Activated T-helper 1 cell treated with Interleukin-2 at 50 U/mL for 16 hours (primary cell): Measurements from ENCODE around the gene ILDR1.
"Not testable (repeated sequence)": the region's sequence is repeated elsewhere in the genome, so short reads cannot be mapped to it uniquely, and the experiment has no call there.

ENCODE experiments used
- DNase-seq: peaks from one replicate; pipeline ENCODE4 v3.0.0-alpha.2; 2020; ENCODE audit warnings: low read depth

ILDR1 gene

DNA sequence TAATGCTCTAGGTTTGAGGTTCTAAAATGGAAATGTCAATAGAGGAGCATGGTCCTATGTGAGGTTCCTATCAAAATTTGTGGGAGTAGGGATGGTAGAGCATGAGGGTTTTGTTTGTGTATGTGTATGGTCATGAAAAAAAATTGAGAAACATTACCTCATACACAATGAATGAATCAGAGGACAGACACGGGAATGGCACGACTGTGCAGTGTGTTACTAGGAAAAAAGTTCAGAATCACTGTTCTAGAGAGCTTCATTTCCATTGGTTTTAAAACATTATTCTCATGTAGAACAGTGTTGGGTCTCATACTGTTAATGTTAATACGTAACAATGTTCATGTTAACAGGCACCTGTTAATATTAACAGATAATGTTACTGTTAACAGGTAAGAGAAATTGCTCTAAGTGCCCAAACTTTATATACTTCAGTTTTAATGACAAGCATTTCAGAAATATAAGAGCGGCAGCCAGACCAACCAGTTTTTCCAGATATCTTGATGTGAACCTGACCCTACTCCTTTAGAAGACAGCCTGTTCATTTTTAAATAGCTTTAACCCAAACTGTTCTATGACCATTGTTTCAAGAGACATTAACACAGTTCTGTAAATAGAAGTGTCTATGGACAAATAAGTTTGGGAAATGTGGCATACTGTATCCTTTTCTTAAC is 79.8 kb downstream of the ILDR1 start:
- no peak for DNase-seq

DNA sequence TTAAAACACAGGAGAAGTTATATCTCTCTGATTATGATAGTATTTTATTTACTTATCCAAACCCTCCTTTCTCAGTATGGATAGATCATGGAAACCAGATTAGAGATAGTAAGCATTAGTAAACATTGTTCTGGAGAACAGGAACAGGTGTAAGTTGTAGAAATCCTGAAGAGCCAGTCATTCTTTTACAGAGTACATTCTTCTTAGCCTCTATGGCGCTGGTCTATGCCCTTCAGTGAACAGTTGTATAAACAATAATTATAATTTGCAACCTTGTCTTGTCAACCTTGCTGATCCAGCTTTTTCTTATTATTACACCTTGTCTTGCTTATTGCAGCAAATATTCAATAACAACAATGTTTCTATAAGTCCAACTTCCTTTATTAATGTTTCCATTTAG is 80.5 kb downstream of the ILDR1 start:
- no peak for DNase-seq

DNA sequence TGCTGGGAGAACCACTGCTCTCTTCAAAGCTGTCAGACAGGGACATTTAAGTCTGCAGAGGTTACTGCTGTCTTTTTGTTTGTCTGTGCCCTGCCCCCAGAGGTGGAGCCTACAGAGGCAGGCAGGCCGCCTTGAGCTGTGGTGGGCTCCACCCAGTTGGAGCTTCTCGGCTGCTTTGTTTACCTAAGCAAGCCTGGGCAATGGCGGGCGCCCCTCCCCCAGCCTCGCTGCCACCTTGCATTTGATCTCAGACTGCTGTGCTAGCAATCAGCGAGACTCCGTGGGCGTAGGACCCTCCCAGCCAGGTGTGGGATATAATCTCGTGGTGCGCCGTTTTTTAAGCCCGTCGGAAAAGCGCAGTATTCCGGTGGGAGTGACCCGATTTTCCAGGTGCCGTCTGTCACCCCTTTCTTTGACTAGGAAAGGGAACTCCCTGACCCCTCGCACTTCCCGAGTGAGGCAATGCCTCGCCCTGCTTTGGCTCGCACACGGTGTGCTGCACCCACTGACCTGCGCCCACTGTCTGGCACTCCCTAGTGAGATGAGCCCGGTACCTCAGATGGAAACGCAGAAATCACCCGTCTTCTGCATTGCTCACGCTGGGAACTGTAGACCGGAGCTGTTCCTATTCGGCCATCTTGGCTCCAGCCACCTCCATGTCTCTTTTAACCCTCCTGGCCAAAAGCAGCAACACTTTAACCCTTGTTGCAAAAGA is 83.7 kb downstream of the ILDR1 start:
- not testable (repeated sequence) for DNase-seq
